ENCODE data around the gene BORCS5.

BORCS5 gene

GRCh38 chr12:12518464-12518845 lies 161.6 kb downstream of the BORCS5 start:
- no peak for DNase-seq (ENCODE audit: low spot score)

- DNase-seq (ENCODE audit: low spot score): peak; percentile 8
These were observed 162.0 kb downstream of the BORCS5 start for GRCh38 chr12:12518919-12519318.

All from AG08396 (cell line).